Keratinocyte (primary cell): ENCODE data around the gene KCNAB2. TPM values are rescaled to one million over a fixed set of nuclear protein-coding genes. Genes with fewer than 3 reads are reported as not detected.

Source experiments
- DNase-seq: peaks from one replicate; pipeline ENCODE4 v3.0.0-alpha.2; 2011; ENCODE audit warnings: low read depth, missing footprints, low spot score
- FAIRE-seq: peaks from 2 replicates; lab custom pipeline; 2011; peaks lifted over from hg19 to GRCh38; lab: Jason Lieb, UNC
- H2AFZ ChIP-seq: 2 replicates; pipeline ENCODE4 v1.6.0; 2012; ENCODE audit warnings: low read length, control low read depth, inconsistent platforms; ENCODE audit not compliant: control insufficient read depth
- H3K27ac ChIP-seq: 2 replicates; pipeline ENCODE4 v1.5.1; 2011; ENCODE audit warnings: low read length; ENCODE audit not compliant: control insufficient read depth, insufficient read depth
- H3K27me3 ChIP-seq: 3 replicates; pipeline ENCODE4 v1.6.0; 2011; ENCODE audit warnings: low read length; ENCODE audit not compliant: control insufficient read depth, insufficient read depth; ENCODE audit errors: extremely low read depth
- H3K36me3 ChIP-seq, 2 experiments: 2 replicates in 1 of 2; 3 replicates in 1 of 2; pipeline ENCODE4 v1.5.1; 2011; ENCODE audit warnings: low read length in 2 of 2, mild to moderate bottlenecking in 1 of 2; ENCODE audit not compliant: control insufficient read depth in 2 of 2, insufficient read depth in 2 of 2; ENCODE audit errors: extremely low read depth in 1 of 2
- H3K4me1 ChIP-seq: 3 replicates; pipeline ENCODE4 v1.5.1; 2011; ENCODE audit warnings: low read length; ENCODE audit not compliant: control insufficient read depth, insufficient read depth; ENCODE audit errors: extremely low read depth
- H3K4me2 ChIP-seq: 3 replicates; pipeline ENCODE4 v1.6.0; 2011; ENCODE audit warnings: low read depth, low read length; ENCODE audit not compliant: control insufficient read depth, insufficient read depth; ENCODE audit errors: extremely low read depth
- H3K4me3 ChIP-seq, 3 experiments: fragments of 200-600 bp in 1 of 3; sonication (generic) in 1 of 3; 2 replicates in 2 of 3; 3 replicates in 1 of 3; pipeline ENCODE4 v1.5.1; 2011 to 2016; ENCODE audit warnings: low read length in 3 of 3, mild to moderate bottlenecking in 3 of 3, control low read depth in 2 of 3, inconsistent platforms in 1 of 3, low read depth in 1 of 3, mixed read lengths in 1 of 3, mixed run types in 1 of 3, moderate library complexity in 1 of 3; ENCODE audit not compliant: control insufficient read depth in 2 of 3, insufficient read depth in 2 of 3; ENCODE audit errors: extremely low read depth in 1 of 3
- H3K79me2 ChIP-seq: 2 replicates; pipeline ENCODE4 v1.6.0; 2012; ENCODE audit warnings: low read length; ENCODE audit not compliant: control insufficient read depth, insufficient read depth
- H3K9ac ChIP-seq: 3 replicates; pipeline ENCODE4 v1.6.0; 2011; ENCODE audit warnings: low read length; ENCODE audit not compliant: control insufficient read depth, insufficient read depth; ENCODE audit errors: extremely low read depth
- H3K9me1 ChIP-seq: 3 replicates; pipeline ENCODE4 v1.6.0; 2011; ENCODE audit warnings: low read length; ENCODE audit not compliant: control insufficient read depth, insufficient read depth; ENCODE audit errors: extremely low read depth
- H3K9me3 ChIP-seq: 2 replicates; pipeline ENCODE4 v1.5.1; 2012; ENCODE audit warnings: low read depth, low read length; ENCODE audit not compliant: control insufficient read depth
- H4K20me1 ChIP-seq: 3 replicates; pipeline ENCODE4 v1.6.0; 2011; ENCODE audit warnings: low read length; ENCODE audit not compliant: control insufficient read depth, insufficient read depth; ENCODE audit errors: extremely low read depth
- CTCF ChIP-seq, 3 experiments: IDR thresholded peaks in 1 of 3; conservative IDR thresholded peaks in 1 of 3; optimal IDR thresholded peaks in 1 of 3; 2 replicates in 2 of 3; 3 replicates in 1 of 3; pipeline versions ENCODE3 to v1.5.1; 2011; ENCODE audit warnings: low read length in 3 of 3, mild to moderate bottlenecking in 3 of 3, moderate library complexity in 2 of 3, control low read depth in 1 of 3, inconsistent platforms in 1 of 3; ENCODE audit not compliant: insufficient read depth in 2 of 3; ENCODE audit errors: extremely low read depth in 1 of 3
- EZH2 ChIP-seq: IDR thresholded peaks from one replicate; pipeline ENCODE4 v1.6.1; 2012; ENCODE audit warnings: inconsistent platforms, mild to moderate bottlenecking, low read length, moderate library complexity
- dilution Hi-C: fragments of 300-500 bp; cut with MboI; formaldehyde crosslinking; loops from one replicate; pipeline ENCODE4 v1.7.0; 2020; ENCODE audit warnings: low sequenced_read_pairs; ENCODE audit not compliant: extremely low pct_ligation_motif_present
- polyA plus RNA-seq, 5 experiments: library from polyadenylated mRNA; depleted of rRNA in 3 of 5; stranded (reverse) in 3 of 5; stranded (forward) in 1 of 5; unstranded in 1 of 5; fragments of >200 nt; gene quantifications; 1 replicate in 1 of 5; 2 replicates in 3 of 5; 3 replicates in 1 of 5; pipeline versions ENCODE4 v1.2.1 to v1.2.3, GENCODE V29; 2011 to 2012; ENCODE audit warnings: missing spikeins in 2 of 5, low read depth in 1 of 5, low replicate concordance in 1 of 5

The KCNAB2 gene
- polyA plus RNA-seq, 1 donor (not counting 4 experiments of a cell fraction or from before 2014, with no cell fraction given) = 1.8 TPM

- H3K9me1 ChIP-seq = no peaks in the 10 kb centered on the region
- H3K79me2 ChIP-seq = no peaks in the 10 kb centered on the region
- H3K9me3 ChIP-seq = no peaks in the 10 kb centered on the region
- no peak overlapping the region for H3K4me2 ChIP-seq
- peaks cover 7% of the 10 kb centered on the region for H4K20me1 ChIP-seq
- H2AFZ ChIP-seq = no peak overlapping the region
- H3K4me3 ChIP-seq = no peak overlapping the region
- DNase-seq (no peak), FAIRE-seq (no peak)
- no peak for TF ChIP-seq CTCF (optimal IDR thresholded peaks at IDR 0.05 in 1 of 3, IDR thresholded peaks at IDR 0.05 in 1 of 3, conservative IDR thresholded peaks at IDR 0.05 in 1 of 3; ENCODE audit: extremely low read depth in 1 of 3, insufficient read depth in 2 of 3, low read length in 3 of 3)
- TF ChIP-seq EZH2 = no peak
- no peaks in the 10 kb centered on the region for H3K36me3 ChIP-seq
- peaks cover 13% of the 10 kb centered on the region for H3K27me3 ChIP-seq
- dilution Hi-C loops = no loop called here
- H3K4me1 ChIP-seq = peaks cover 21% of the 10 kb centered on the region
- H3K27ac ChIP-seq = no peak overlapping the region
- no peak overlapping the region for H3K9ac ChIP-seq
Measured at GRCh38 chr1:6029351-6029750, 16.3 kb upstream of the KCNAB2 start.

- H3K27me3 ChIP-seq = peaks cover 13% of the 10 kb centered on the region
- no peak for FAIRE-seq
Measured at GRCh38 chr1:6030132-6030531, 15.6 kb upstream of the KCNAB2 start.

More at GRCh38 chr1:6030132-6030531, 15.6 kb upstream of the KCNAB2 start:
- no peak for TF ChIP-seq EZH2
- TF ChIP-seq CTCF (optimal IDR thresholded peaks at IDR 0.05 in 1 of 3, IDR thresholded peaks at IDR 0.05 in 1 of 3, conservative IDR thresholded peaks at IDR 0.05 in 1 of 3; ENCODE audit: extremely low read depth in 1 of 3, insufficient read depth in 2 of 3, low read length in 3 of 3) = no peak
- dilution Hi-C loops = no loop called here
- Histone ChIP-seq H3K4me3 (no peak overlapping the region), H3K4me1 (peaks cover 18% of the 10 kb centered on the region), H3K9me3 (no peaks in the 10 kb centered on the region), H3K36me3 (no peaks in the 10 kb centered on the region), H4K20me1 (peaks cover 4% of the 10 kb centered on the region), H3K27ac (no peak overlapping the region), H2AFZ (no peak overlapping the region), H3K9me1 (no peaks in the 10 kb centered on the region), H3K79me2 (no peaks in the 10 kb centered on the region), H3K4me2 (no peak overlapping the region), H3K9ac (no peak overlapping the region)
- DNase-seq = no peak
